ENCODE data around the gene PALLD. TPM values are rescaled to one million over a fixed set of nuclear protein-coding genes. Genes with fewer than 3 reads are reported as not detected.

PALLD gene
- total and polyA plus RNA-seq, 2 of the 8 experiments (the other 6 are each of a cell fraction or from before 2014, with no cell fraction given): 10.5 to 25.0 TPM

DNA sequence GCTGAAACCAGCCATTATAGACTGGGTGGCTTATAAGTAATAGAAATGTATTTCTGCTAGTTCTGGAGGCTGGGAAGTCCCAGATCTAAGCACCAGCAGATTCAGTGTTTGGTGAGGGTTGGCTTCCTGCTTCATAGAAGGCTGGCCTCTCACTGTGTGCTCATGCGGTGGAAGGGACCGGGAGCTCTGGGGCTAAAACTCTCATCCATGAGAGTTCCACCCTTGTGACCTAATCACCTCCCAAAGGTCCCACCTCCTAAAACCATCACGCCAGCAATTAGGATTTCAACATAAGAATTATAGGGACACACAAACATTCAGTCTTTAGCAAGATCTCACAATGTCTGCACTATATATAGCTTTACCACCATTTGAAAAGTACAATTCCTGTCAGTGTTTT lies 298.0 kb downstream of the PALLD start (continued):
- TF ChIP-seq, protein P1, sequence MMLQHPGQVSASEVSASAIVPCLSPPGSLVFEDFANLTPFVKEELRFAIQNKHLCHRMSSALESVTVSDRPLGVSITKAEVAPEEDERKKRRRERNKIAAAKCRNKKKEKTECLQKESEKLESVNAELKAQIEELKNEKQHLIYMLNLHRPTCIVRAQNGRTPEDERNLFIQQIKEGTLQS (IDR thresholded peaks at IDR 0.05; ENCODE audit: insufficient read depth, low read depth, low read length): no peak
- no peak for TF ChIP-seq RBBP5 (IDR thresholded peaks at IDR 0.05; ENCODE audit: borderline replicate concordance, low read depth, low read length)
- no peak for TF ChIP-seq POU5F1 (IDR thresholded peaks at IDR 0.05; ENCODE audit: low read depth, low read length)
- no peak for TF ChIP-seq EP300 (IDR thresholded peaks at IDR 0.05; ENCODE audit: borderline replicate concordance in 1 of 2, low read depth in 2 of 2, low read length in 2 of 2)

All from H1 (cell line).